ENCODE measurements around the gene MIS12. TPM values are rescaled to one million over a fixed set of nuclear protein-coding genes. Genes with fewer than 3 reads are reported as not detected.

Gene MIS12
- total and polyA plus RNA-seq, 2 of the 4 experiments (the other 2 are of a cell fraction): 7.5 to 11.7 TPM

DNA sequence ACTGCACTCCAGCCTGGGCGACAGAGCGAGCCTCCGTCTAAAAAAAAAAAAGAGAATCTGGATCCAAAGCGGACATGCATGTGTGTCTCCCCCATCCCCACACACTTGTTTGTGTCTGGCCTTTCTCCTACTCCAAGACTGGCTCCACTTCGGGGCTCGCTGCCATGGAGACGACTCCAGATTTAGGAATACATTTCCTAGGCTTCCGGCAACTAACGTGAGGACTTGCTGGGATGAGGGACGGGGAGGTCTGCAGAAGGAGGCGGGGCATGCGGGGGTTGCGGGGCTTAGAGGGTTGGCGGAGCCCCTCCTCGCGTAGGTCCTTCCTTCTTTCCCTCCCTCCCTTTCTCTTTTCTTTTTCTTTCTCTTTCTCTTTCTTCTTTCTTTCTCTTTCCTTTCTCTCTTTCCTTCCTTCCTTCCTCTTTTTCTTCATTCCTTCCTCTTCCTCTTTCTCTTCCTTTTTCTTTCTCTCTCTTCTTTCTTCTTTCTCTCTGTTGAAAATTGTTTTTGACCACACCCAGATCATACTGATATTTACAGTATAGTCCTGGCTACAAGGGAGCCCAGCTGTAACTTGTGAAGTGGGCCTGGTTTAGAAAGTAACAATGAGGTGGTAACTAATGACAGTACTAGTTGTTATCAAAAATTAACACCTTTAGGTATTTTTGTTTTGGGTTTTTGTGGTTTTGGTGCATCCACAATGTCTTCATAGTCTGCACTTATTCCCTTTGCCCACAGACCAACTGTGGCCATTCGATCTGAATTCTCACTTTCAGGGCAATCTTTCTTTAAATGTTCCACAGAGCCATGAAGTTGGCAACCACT, 25.2 kb downstream of the MIS12 start:
- ATAC-seq (ENCODE audit: low read depth): no peak
- WGBS, 2 experiments (ENCODE audit: extremely low coverage in 2 of 2, insufficient read length in 1 of 2): 94% methylated on average over 2 of the region's 17 CpGs; no CpG with 5 or more reads in 1 of the 2 experiments
- intact Hi-C loops (cut with micrococcal nuclease): no loop called here
- peaks cover 9 to 17% of the 10 kb centered on the region in 2 experiments for H3K79me1 ChIP-seq (ENCODE audit: low read depth in 1 of 2, low read length in 2 of 2)
- H2BK15ac ChIP-seq (ENCODE audit: low read depth, low read length): no peak overlapping the region
- no peak overlapping the region for H3K4me2 ChIP-seq (ENCODE audit: low read depth, low read length)
- H3K4ac ChIP-seq (ENCODE audit: low read depth, low read length): peak overlapping the region; percentile 72
- no peak overlapping the region for H3K27ac ChIP-seq (ENCODE audit: insufficient read depth, low read length)
- no peak overlapping the region for H3K4me3 ChIP-seq (ENCODE audit: insufficient read depth, low read depth, low read length)
- ChIA-PET POLR2A (ENCODE audit: unreplicated experiment) (no interaction called here), CTCF (no interaction called here)
- H3K4me1 ChIP-seq (ENCODE audit: control insufficient read depth, insufficient read depth, low read length): peaks cover 19% of the 10 kb centered on the region
- H2AK9ac ChIP-seq (replicated peaks; ENCODE audit: low read depth, low read length, poor library complexity): peak overlapping the region; percentile 55
- no peak overlapping the region for H2BK5ac ChIP-seq (ENCODE audit: low read depth, low read length, poor library complexity, severe bottlenecking)
- BruUV-seq (replicated peaks): no TSS peak
- peak overlapping the region; percentile 63 for H4K91ac ChIP-seq (ENCODE audit: insufficient read depth, low read depth, low read length)
- H4K20me1 ChIP-seq (ENCODE audit: insufficient read depth, low read length): peaks cover 2% of the 10 kb centered on the region; the same call in 1 of the 2 replicates
- in situ Hi-C loops (cut with MboI; ENCODE audit: low sequenced_read_pairs): no loop called here
- no peaks in the 10 kb centered on the region for H3K9me3 ChIP-seq (ENCODE audit: control insufficient read depth, insufficient read depth, low read length)
- no peak overlapping the region for H3K9ac ChIP-seq (ENCODE audit: low read depth, low read length)
- no peak overlapping the region for H4K8ac ChIP-seq (ENCODE audit: low read depth in 2 of 2, low read length in 2 of 2)
- H3K56ac ChIP-seq (ENCODE audit: extremely low read depth, insufficient read depth, low read length): no peak overlapping the region
- peak overlapping the region; percentile 59; the same call in 1 of the 2 replicates for H2AK5ac ChIP-seq (ENCODE audit: low read depth, low read length)
- no peak overlapping the region for H2AFZ ChIP-seq (replicated peaks; ENCODE audit: low read length, poor library complexity)
- peaks cover 5% of the 10 kb centered on the region; the same call in 1 of the 2 replicates for H3K36me3 ChIP-seq (ENCODE audit: control insufficient read depth, insufficient read depth, low read length)
- H4K5ac ChIP-seq (ENCODE audit: low read depth, low read length): no peak overlapping the region
- DNase-seq: no peak
- H3K18ac ChIP-seq (ENCODE audit: low read depth, low read length): no peak overlapping the region
- no peaks in the 10 kb centered on the region for H3K27me3 ChIP-seq (ENCODE audit: control insufficient read depth, insufficient read depth, low read length)
- dilution Hi-C loops (cut with HindIII; ENCODE audit: low sequenced_read_pairs, unreplicated experiment): no loop called here
- H3K23ac ChIP-seq (ENCODE audit: low read depth, low read length): no peak overlapping the region
- TF ChIP-seq, protein P1, sequence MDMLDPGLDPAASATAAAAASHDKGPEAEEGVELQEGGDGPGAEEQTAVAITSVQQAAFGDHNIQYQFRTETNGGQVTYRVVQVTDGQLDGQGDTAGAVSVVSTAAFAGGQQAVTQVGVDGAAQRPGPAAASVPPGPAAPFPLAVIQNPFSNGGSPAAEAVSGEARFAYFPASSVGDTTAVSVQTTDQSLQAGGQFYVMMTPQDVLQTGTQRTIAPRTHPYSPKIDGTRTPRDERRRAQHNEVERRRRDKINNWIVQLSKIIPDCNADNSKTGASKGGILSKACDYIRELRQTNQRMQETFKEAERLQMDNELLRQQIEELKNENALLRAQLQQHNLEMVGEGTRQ (IDR thresholded peaks at IDR 0.05; ENCODE audit: low read depth, low read length): no peak
- H2BK120ac ChIP-seq (ENCODE audit: low read depth, low read length): peak overlapping the region; percentile 74; the same call in 1 of the 2 replicates
- peaks cover 25% of the 10 kb centered on the region for H3K9me1 ChIP-seq (ENCODE audit: insufficient read depth, low read length)
- H2BK20ac ChIP-seq (ENCODE audit: low read depth, low read length): peak overlapping the region; percentile 29; the same call in 1 of the 2 replicates
- no peak overlapping the region for H3K14ac ChIP-seq (replicated peaks; ENCODE audit: low read depth, low read length)

Data from IMR-90 (cell line).